AG09319 (cell line): ENCODE data around the gene SHBG.

ENCODE experiments used
- DNase-seq: peaks from one replicate; pipeline ENCODE4 v3.0.0-alpha.2; 2010; ENCODE audit warnings: low read depth; ENCODE audit errors: extremely low read depth
- CTCF ChIP-seq: IDR thresholded peaks from 2 replicates; pipeline ENCODE4 v1.5.1; 2011; ENCODE audit warnings: low read depth, mild to moderate bottlenecking, inconsistent platforms, low read length, moderate library complexity

SHBG gene

GRCh38 chr17:7626307-7626706 lies 3.6 kb upstream of the SHBG start:
- DNase-seq: no peak
- no peak for TF ChIP-seq CTCF

- TF ChIP-seq CTCF: no peak
- DNase-seq: no peak
These were observed 3.0 kb upstream of the SHBG start for GRCh38 chr17:7626956-7627249.

- no peak for TF ChIP-seq CTCF
- peak; percentile 84 for DNase-seq
These were observed 2.4 kb upstream of the SHBG start, which contains the start of gene SAT2 for GRCh38 chr17:7627250-7628121. Gene SAT2 (minus strand): TSS chr17:7627821. CDS start chr17:7627635, 186 bp downstream.

GRCh38 chr17:7631398-7632380 lies 1.8 kb downstream of the SHBG start:
- DNase-seq: no peak
- TF ChIP-seq CTCF: no peak

- peak; percentile 24 for DNase-seq
- TF ChIP-seq CTCF: peak; percentile 53
These were observed 2.6 kb downstream of the SHBG start for GRCh38 chr17:7632492-7632894.

GRCh38 chr17:7633093-7633492 lies 3.2 kb downstream of the SHBG start:
- no peak for DNase-seq
- no peak for TF ChIP-seq CTCF

- DNase-seq: no peak
- TF ChIP-seq CTCF: peak; percentile 54
These were observed 4.4 kb downstream of the SHBG start for GRCh38 chr17:7634384-7634783.
